CD4-positive, CD25-positive, alpha-beta regulatory T cell (primary cell): ENCODE measurements around the gene TTC39A. TPM values are rescaled to one million over a fixed set of nuclear protein-coding genes. Genes with fewer than 3 reads are reported as not detected.
A peak's percentile ranks its signal among the peaks of the same experiment; 100 is the strongest.

Source experiments
- ATAC-seq, 2 donors: fragments of 150-1000 bp; cut with Tn5 transposase; one replicate each; pipeline ENCODE4 v1.10.0; 2021; ENCODE audit warnings: low read depth in 2 of 2, moderate number of reproducible peaks in 2 of 2, moderate library complexity in 1 of 2
- DNase-seq, 3 donors: peaks; one replicate each; pipeline versions ENCODE4 v3.0.0 to v3.0.0-alpha.2; 2012 to 2022; ENCODE audit warnings: mixed read lengths in 1 of 3
- H3K27ac ChIP-seq: one replicate; pipeline ENCODE4 v1.7.0; 2013; ENCODE audit warnings: mild to moderate bottlenecking, low read length; ENCODE audit not compliant: insufficient read depth, poor library complexity, severe bottlenecking
- H3K27me3 ChIP-seq: one replicate; pipeline ENCODE4 v1.7.0; 2013; ENCODE audit warnings: low read length; ENCODE audit not compliant: control insufficient read depth, insufficient read depth
- H3K36me3 ChIP-seq: one replicate; pipeline ENCODE4 v1.7.0; 2013; ENCODE audit warnings: mild to moderate bottlenecking, low read length, moderate library complexity; ENCODE audit not compliant: control insufficient read depth, insufficient read depth
- H3K4me1 ChIP-seq: 2 replicates; pipeline ENCODE4 v1.7.0; 2013; ENCODE audit warnings: mild to moderate bottlenecking, low read length; ENCODE audit not compliant: insufficient read depth, control insufficient read depth, poor library complexity, severe bottlenecking
- H3K4me3 ChIP-seq: one replicate; pipeline ENCODE4 v1.7.0; 2013; ENCODE audit warnings: low read depth, mild to moderate bottlenecking, low read length, moderate library complexity
- H3K9me3 ChIP-seq, 2 experiments: 1 replicate in 1 of 2; 2 replicates in 1 of 2; pipeline ENCODE4 v1.7.0; 2013; ENCODE audit warnings: low read length in 2 of 2, mild to moderate bottlenecking in 1 of 2, moderate library complexity in 1 of 2; ENCODE audit not compliant: control insufficient read depth in 2 of 2
- H3K27ac Mint-ChIP-seq, 3 donors: one replicate each; pipeline ENCODE4 v1.8.0; 2020 to 2022; ENCODE audit warnings: mild to moderate bottlenecking in 3 of 3, mixed read lengths in 3 of 3, moderate library complexity in 2 of 3
- H3K27me3 Mint-ChIP-seq: one replicate; pipeline ENCODE4 v1.8.0; 2022; ENCODE audit warnings: mild to moderate bottlenecking, mixed read lengths
- H3K36me3 Mint-ChIP-seq: one replicate; pipeline ENCODE4 v1.8.0; 2020; ENCODE audit warnings: mixed read lengths
- H3K4me1 Mint-ChIP-seq, 4 donors: one replicate each; pipeline ENCODE4 v1.8.0; 2020 to 2022; ENCODE audit warnings: mixed read lengths in 4 of 4, mild to moderate bottlenecking in 1 of 4
- H3K4me3 Mint-ChIP-seq, 4 donors: one replicate each; pipeline ENCODE4 v1.8.0; 2020 to 2022; ENCODE audit warnings: mild to moderate bottlenecking in 4 of 4, mixed read lengths in 4 of 4, moderate library complexity in 3 of 4
- H3K9me3 Mint-ChIP-seq, 7 donors: one replicate each; pipeline ENCODE4 v1.8.0; 2020 to 2022; ENCODE audit warnings: mixed read lengths in 7 of 7, mild to moderate bottlenecking in 3 of 7, moderate library complexity in 2 of 7
- polyA plus RNA-seq, 4 donors: library from polyadenylated mRNA; unstranded; fragments of 300-500 nt; fragmentation: Illumina TruSeq; gene quantifications; one replicate each; pipeline ENCODE4 v1.2.3, GENCODE V29; 2021
- total RNA-seq: library from RNA; stranded (reverse); gene quantifications from one replicate; pipeline ENCODE4 v1.2.3, GENCODE V29; 2022

The TTC39A gene
- not detected for total RNA-seq
- under 1 TPM in 1 of 4 donors, not detected in 3; 0.09 TPM for polyA plus RNA-seq

- Mint-ChIP-seq H3K27me3 (peaks cover 52% of the 10 kb centered on the region), H3K36me3 (no peaks in the 10 kb centered on the region)
- H3K4me3 ChIP-seq = no peak within 1 kb of the TSS
Measured at GRCh38 chr1:51330331-51331201, at the start of gene TTC39A. Gene TTC39A (minus strand): TSS chr1:51330562. CDS start chr1:51330477, 85 bp downstream.

GRCh38 chr1:51378871-51379270 is 48.5 kb upstream of the TTC39A start:
- Mint-ChIP-seq H3K4me1 (peaks cover 3 to 28% (median 6%) of the 10 kb centered on the region in 4 donors), H3K27ac (no peak overlapping the region), H3K9me3 (peaks cover 0 to 4% (median 0%) of the 10 kb centered on the region in 7 donors), H3K27me3 (no peaks in the 10 kb centered on the region), H3K4me3 (no peak overlapping the region), H3K36me3 (peaks cover 43% of the 10 kb centered on the region)
- H3K4me1 ChIP-seq = no peaks in the 10 kb centered on the region
- H3K27ac ChIP-seq = no peak overlapping the region
- no peak for ATAC-seq
- no peak for DNase-seq
- H3K36me3 ChIP-seq = peaks cover 42% of the 10 kb centered on the region
- no peaks in the 10 kb centered on the region for H3K9me3 ChIP-seq
- H3K4me3 ChIP-seq = no peak overlapping the region
- no peaks in the 10 kb centered on the region for H3K27me3 ChIP-seq

More at GRCh38 chr1:51330331-51331201, at the start of gene TTC39A:
- no peaks in the 10 kb centered on the region for H3K36me3 ChIP-seq
- DNase-seq = no peak
- peak within 1 kb of the TSS in 1 of 3 donors; percentile 47 for H3K27ac Mint-ChIP-seq
- peaks cover 0 to 1% (median 0%) of the 10 kb centered on the region in 7 donors for H3K9me3 Mint-ChIP-seq
- H3K4me3 Mint-ChIP-seq = peak within 1 kb of the TSS in 3 of 4 donors; percentile 66 to 82 (median 79)
- H3K27ac ChIP-seq = no peak within 1 kb of the TSS
- ATAC-seq = peak in 1 of 2 donors; percentile 12
- H3K4me1 ChIP-seq = peaks cover 4% of the 10 kb centered on the region
- no peaks in the 10 kb centered on the region for H3K9me3 ChIP-seq
- H3K27me3 ChIP-seq = peaks cover 16% of the 10 kb centered on the region
- H3K4me1 Mint-ChIP-seq = peaks cover 0 to 8% (median 4%) of the 10 kb centered on the region in 4 donors

- ATAC-seq (no peak), DNase-seq (no peak)
- Mint-ChIP-seq H3K27ac (no peak overlapping the region), H3K36me3 (peaks cover 38% of the 10 kb centered on the region), H3K27me3 (no peaks in the 10 kb centered on the region), H3K4me1 (peaks cover 0 to 15% (median 0%) of the 10 kb centered on the region in 4 donors), H3K4me3 (no peak overlapping the region), H3K9me3 (no peaks in the 10 kb centered on the region)
- Histone ChIP-seq H3K27ac (no peak overlapping the region), H3K9me3 (no peaks in the 10 kb centered on the region), H3K27me3 (no peaks in the 10 kb centered on the region), H3K4me1 (no peaks in the 10 kb centered on the region), H3K36me3 (peaks cover 48% of the 10 kb centered on the region), H3K4me3 (no peak overlapping the region)
Measured at GRCh38 chr1:51373898-51374297, 43.5 kb upstream of the TTC39A start.

- H3K9me3 ChIP-seq = no peaks in the 10 kb centered on the region
- ATAC-seq (no peak), DNase-seq (no peak)
- Mint-ChIP-seq H3K27ac (no peak overlapping the region), H3K36me3 (peaks cover 40% of the 10 kb centered on the region), H3K4me1 (peaks cover 0 to 9% (median 0%) of the 10 kb centered on the region in 4 donors), H3K9me3 (no peaks in the 10 kb centered on the region), H3K4me3 (no peak overlapping the region), H3K27me3 (no peaks in the 10 kb centered on the region)
- no peak overlapping the region for H3K27ac ChIP-seq
- H3K4me1 ChIP-seq = no peaks in the 10 kb centered on the region
- H3K4me3 ChIP-seq = no peak overlapping the region
- no peaks in the 10 kb centered on the region for H3K27me3 ChIP-seq
- H3K36me3 ChIP-seq = peaks cover 39% of the 10 kb centered on the region
Measured at GRCh38 chr1:51372561-51372960, 42.2 kb upstream of the TTC39A start.

- no peaks in the 10 kb centered on the region for H3K9me3 Mint-ChIP-seq
- H3K36me3 Mint-ChIP-seq = peaks cover 38% of the 10 kb centered on the region
- no peak overlapping the region for H3K27ac Mint-ChIP-seq
- Histone ChIP-seq H3K9me3 (no peaks in the 10 kb centered on the region), H3K36me3 (peaks cover 50% of the 10 kb centered on the region), H3K4me1 (no peaks in the 10 kb centered on the region), H3K4me3 (no peak overlapping the region), H3K27me3 (no peaks in the 10 kb centered on the region), H3K27ac (no peak overlapping the region)
- H3K4me3 Mint-ChIP-seq = no peak overlapping the region
- no peaks in the 10 kb centered on the region for H3K27me3 Mint-ChIP-seq
- ATAC-seq (no peak), DNase-seq (no peak)
- peaks cover 0 to 4% (median 0%) of the 10 kb centered on the region in 4 donors for H3K4me1 Mint-ChIP-seq
Measured at GRCh38 chr1:51369171-51369570, 38.8 kb upstream of the TTC39A start.

GRCh38 chr1:51365774-51366173 is 35.4 kb upstream of the TTC39A start:
- Histone ChIP-seq H3K4me3 (no peak overlapping the region), H3K27ac (no peak overlapping the region), H3K27me3 (no peaks in the 10 kb centered on the region), H3K9me3 (no peaks in the 10 kb centered on the region), H3K4me1 (no peaks in the 10 kb centered on the region), H3K36me3 (peaks cover 56% of the 10 kb centered on the region)
- no peak for ATAC-seq
- H3K27me3 Mint-ChIP-seq = no peaks in the 10 kb centered on the region
- H3K27ac Mint-ChIP-seq = no peak overlapping the region
- peaks cover 0 to 5% (median 2%) of the 10 kb centered on the region in 4 donors for H3K4me1 Mint-ChIP-seq
- H3K9me3 Mint-ChIP-seq = no peaks in the 10 kb centered on the region
- peaks cover 37% of the 10 kb centered on the region for H3K36me3 Mint-ChIP-seq
- no peak for DNase-seq
- no peak overlapping the region for H3K4me3 Mint-ChIP-seq

GRCh38 chr1:51359879-51360278 is 29.5 kb upstream of the TTC39A start:
- H3K4me3 Mint-ChIP-seq = no peak overlapping the region
- H3K4me3 ChIP-seq = no peak overlapping the region
- no peak for DNase-seq
- no peak overlapping the region for H3K27ac ChIP-seq
- no peaks in the 10 kb centered on the region for H3K9me3 ChIP-seq
- H3K27me3 ChIP-seq = no peaks in the 10 kb centered on the region
- H3K27me3 Mint-ChIP-seq = no peaks in the 10 kb centered on the region
- no peak overlapping the region for H3K27ac Mint-ChIP-seq
- H3K9me3 Mint-ChIP-seq = no peaks in the 10 kb centered on the region
- H3K4me1 ChIP-seq = no peaks in the 10 kb centered on the region
- H3K36me3 ChIP-seq = peaks cover 74% of the 10 kb centered on the region
- ATAC-seq = no peak
- peaks cover 41% of the 10 kb centered on the region for H3K36me3 Mint-ChIP-seq
- peaks cover 0 to 5% (median 4%) of the 10 kb centered on the region in 4 donors for H3K4me1 Mint-ChIP-seq
